GM19395 (cell line): Measurements from ENCODE around the gene SYT17.
"Not testable (repeated sequence)": the region's sequence is repeated elsewhere in the genome, so short reads cannot be mapped to it uniquely, and the experiment has no call there.

ENCODE experiments used
- ATAC-seq: cut with Tn5 transposase; IDR thresholded peaks from one replicate; pipeline ENCODE4 v1.9.1; 2021; ENCODE audit warnings: mild to moderate bottlenecking, moderate library complexity; ENCODE audit not compliant: unreplicated experiment

The SYT17 gene

DNA sequence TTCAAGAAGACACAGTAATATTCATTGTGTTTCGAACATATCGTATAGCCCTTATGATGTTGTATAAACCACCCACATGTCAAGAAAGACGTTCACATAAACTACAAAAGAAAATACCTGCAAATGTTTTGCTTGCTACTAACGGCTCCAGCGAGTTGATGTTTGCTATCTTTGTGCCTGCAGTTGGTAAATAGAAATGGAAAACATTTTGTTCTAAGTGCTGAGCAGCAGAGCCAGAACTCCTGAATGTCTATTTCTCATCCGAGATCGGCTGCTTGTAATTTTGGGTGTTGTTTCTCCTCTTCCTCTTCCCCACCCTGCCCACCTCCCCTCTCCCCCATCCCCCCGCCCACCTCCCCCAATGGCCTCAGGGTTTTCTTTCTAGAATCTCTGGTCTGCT, 5.0 kb downstream of the SYT17 start:
- no peak for ATAC-seq

DNA sequence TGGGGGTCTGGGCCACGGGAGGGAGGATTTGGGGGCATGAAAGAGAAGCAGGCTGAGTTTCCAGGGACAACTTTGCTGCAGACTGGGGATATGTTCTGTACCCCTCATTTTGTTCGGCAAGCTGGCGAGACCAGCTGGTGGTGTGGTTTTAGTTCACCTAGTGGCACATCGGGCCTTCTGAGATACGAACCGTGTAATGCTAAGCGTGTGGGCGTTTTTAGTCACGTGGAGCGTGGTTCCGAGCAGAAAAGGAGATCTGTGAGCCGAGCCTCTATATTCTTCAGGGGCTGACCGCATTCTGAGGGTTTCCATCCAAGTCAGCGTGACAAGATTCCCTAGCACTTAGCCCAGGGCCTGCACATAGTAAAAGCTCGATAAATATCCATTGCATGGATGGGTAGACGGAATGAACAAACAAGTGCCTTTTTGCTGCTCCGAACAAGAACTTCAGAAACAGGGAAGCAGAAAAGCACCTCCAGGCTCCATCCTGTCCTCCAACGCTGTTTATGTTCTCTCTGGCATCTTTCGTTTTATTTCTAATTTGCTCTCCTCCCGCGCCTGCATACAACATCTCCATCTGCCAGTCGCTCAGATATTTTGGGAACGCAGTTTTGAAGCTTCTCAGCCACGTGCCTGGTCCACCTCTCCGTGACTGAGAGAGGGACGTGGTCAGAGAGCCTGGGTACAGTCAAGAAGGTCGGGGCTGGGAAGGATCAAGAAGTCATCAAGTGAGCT, 5.8 kb downstream of the SYT17 start:
- ATAC-seq, result no peak

DNA sequence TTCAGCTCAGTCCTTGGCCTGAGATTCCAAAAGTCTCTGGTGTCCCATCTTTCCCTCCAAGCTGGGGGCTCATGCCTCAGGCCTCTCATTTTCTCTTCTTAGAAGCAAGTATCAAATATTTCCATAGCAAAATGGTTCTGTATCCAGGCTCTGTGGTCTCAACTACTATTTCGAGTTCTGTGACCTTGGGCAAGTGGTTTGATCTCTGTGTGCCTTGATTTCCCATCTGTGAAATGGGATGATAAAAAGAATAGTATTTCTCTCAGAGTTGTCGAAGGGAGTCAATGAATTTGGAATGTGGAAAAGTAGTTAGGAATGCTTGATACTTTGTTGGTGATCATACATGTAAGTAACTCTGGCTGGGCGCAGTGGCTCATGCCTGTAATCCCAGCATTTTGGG, 6.4 kb downstream of the SYT17 start:
- ATAC-seq, result no peak

DNA sequence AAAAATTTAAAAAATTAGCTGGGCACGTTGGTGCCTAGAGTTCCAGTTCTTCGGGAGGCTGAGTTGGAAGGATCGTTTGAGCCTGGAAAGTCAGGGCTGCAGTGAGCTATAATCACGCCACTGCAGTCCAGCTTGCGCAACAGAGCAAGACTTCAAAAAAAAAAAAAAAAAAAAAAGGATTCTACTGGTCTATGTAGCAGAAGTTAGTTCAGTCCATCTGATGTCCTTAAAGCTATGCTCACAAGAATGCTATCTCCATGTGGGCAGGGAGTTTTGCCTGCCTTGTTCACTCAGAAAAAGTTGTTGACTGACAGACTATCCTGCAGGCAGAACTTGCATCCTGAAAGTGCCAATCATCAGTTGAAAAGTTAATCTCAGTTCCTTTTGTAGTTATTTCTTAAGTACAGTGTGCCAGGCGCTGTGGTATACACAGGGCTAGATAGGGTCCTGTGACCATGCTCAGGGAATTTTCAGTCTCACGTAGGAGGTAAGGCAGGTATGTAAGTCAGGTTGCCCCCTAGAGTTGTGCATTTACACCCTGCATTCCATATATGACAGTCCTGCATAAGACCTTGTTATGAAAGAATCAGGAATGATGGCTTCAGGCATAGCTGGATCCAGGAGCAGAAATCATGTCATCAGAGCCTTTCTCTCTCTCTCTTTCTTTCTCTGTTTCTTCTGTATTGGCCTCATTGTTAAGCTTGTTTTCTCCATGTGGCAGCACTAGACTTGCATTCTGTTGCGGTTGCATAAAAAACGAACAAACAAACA, 7.6 kb downstream of the SYT17 start:
- ATAC-seq, result no peak

DNA sequence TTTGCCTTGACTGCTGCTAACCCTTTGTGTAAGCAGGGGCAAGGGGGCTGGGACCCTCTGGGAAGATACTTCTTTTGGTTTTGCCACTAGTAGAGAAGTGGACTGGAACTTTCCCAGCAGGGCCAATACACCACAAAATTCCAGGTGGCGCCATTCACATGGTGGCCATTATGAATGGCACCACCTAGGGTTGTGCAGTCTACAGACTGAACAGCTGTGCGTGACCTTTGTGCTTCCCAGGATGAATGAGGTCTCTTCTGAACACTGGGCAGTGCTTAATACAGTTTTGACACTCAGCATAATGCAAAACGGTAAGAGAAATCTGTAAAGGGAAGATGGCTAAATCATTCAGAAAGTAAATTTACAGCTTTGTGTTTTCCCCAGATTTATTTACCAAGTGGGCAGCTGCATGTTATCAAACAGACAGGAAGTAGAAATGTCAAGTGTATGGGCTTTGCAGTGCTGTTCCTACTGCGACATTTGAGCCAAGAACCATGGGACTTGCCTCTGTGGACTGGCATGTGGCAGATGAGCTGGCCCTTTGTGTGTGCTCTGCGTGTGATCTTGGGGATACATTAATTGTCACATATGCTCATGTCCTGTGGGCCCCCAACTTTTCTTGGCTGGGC, 9.2 kb downstream of the SYT17 start:
- ATAC-seq, result no peak

DNA sequence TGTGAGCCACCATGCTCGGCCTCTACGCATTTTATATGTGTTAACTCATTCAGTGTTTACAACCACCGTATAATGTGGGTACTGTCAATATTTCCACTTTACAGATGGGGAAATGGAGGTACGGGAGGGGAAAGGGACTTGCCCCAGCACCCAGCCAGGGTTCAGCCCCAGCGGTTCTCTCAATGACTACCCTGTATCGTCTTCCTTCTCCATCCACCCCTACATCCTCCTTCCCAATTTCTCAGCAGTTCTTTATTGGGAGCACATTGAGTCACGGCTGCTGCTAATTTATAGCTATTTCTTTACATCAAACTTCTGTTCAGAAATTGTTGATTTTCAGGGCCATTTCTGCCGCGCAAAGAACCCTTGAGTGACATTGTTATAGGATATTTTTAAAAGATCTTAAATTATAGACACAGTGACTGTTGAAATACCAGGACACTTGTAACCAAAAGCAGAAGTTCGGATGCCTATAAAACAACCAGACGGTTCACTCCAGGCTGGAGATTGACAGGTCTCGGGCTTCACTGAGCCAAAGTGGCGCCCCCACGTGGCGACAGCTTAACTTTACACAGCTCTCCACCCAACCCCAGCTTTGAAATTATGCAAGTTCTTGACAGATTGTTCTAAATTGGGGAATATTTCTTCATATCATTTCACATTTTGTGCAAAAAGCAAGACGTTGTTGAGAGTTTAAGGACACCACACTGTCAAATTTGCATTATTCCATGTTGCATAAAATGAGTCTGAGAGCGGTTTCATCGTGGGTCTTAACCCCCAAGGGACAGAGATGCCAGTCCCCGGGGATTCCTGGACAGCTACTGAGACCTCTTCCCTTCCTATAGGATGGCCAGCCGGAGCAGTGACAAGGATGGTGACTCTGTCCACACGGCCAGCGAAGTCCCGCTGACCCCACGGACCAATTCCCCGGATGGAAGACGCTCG, 11.8 kb downstream of the SYT17 start:
- ATAC-seq, result no peak

DNA sequence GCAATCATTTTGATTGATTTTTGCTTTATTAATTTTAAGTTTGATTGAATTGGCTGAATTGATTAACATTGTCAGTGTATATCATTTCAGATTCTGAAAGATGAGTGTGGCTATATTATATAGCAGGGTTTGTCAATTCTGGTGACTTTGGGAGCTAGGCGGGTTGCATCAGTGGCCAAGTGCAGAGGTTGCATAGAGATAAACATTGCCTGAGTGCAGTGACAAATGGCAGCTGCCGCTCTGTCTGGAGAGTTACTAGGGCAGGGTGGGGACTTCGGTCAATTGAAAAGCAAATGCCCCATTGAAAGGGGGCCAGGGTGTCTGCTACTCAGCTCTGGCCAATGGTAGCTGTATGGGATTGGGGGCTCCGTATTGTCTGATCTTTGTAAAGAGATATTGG, 12.7 kb downstream of the SYT17 start:
- ATAC-seq, result no peak

DNA sequence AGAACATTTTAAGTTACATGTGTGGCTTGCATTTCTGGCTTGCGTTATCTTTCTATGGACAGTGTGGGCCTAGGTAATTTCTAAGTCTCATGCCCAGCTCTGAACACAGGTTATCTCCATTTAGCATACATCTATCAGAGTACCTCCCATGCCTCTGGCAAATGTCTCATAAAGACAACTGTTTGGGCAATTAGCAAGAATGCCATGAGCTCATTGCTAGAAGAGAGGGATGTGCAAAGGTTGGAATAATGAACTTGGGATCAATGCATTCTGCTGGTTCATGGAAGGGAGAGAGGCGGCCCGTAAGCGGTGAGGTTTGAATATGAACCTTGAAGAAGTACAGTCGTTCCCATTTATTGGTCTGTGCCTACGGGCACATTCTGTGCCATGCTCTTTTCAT, 14.4 kb downstream of the SYT17 start:
- no peak for ATAC-seq

DNA sequence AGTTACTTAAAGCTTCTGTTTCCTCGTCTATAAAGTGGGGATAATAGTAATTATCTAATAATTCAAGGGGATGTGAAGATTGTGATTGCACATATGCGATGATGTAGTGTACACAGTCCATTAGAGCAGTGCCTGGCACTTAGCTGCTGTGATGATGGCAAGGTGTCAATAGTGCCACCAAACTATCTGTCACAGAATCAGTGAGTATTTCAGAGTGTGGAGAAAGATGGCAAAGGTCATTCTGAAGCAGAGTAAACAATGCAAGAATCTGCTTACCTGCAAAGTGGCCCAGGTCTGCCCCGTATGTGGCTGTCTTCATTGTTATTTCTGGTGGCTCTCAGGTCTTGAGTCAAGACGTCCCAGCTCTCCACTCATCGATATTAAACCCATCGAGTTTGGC, 15.1 kb downstream of the SYT17 start:
- no peak for ATAC-seq

DNA sequence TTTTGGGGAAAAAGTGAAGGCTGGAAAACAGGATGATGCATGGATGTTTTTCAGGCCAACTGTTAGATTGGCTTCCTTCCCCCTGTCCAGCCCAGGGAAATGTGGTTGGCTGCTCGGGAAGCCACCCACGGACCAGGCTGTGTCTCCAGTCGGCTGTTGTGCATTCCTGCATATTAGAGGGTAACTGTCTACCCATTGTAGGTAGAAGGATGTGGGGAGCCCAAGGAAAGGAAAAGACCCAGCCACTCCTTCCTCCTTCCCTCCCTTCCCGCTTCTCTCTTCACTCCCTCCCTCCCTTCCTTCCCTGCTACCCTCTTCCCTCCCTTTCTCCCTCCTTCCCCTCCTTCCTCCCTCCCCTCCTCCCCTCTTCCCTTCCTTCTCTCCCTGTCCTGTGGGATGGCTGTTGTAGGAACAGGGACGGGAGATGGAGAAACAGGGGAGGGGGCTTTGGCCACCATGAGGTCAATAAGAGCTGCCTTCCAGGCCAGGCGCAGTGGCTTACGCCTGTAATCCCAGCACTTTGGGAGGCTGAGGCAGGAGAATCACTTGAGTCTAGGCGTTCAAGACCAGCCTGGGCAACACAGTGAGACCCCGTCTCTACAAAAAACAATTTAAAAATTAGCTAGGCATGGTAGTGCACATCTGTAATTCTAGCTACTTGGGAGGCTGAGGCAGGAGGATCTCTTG, 16.9 kb downstream of the SYT17 start:
- no peak for ATAC-seq

DNA sequence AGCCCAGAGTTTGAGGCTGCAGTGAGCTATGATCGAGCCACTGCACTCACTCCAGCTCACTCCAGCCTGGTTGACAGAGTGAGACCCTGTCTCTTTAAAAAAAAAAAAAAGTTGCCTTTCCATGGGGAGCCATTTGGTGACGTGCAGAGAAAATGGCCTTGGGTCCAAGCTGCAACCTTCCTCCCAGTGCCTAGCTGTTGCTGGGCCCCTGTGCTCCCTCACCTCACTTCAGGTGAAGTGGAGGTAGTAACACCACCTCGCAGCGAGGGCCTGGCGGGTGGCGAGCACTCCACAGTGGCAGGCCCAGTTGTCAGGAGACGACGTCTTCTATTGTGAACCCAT, 17.4 kb downstream of the SYT17 start:
- no peak for ATAC-seq

DNA sequence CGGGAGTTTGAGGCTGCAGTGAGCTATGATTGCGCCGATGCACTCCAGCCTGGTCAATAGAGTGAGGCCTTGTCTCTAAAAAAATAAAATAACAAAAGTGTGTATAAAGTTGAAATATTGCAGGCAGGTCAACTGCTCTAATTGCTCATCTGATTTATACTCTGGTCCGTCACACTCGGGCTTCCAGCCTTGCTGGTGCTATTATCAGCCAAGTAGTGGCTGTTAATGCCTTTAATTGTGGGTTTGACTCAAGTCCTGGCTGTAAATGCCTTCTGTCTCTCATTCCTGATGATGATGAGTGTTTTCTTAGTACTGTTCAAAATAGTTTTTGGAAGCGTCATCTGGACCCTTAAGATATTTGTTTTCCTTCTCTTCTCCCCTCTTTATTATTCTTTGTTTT, 18.4 kb downstream of the SYT17 start:
- no peak for ATAC-seq

DNA sequence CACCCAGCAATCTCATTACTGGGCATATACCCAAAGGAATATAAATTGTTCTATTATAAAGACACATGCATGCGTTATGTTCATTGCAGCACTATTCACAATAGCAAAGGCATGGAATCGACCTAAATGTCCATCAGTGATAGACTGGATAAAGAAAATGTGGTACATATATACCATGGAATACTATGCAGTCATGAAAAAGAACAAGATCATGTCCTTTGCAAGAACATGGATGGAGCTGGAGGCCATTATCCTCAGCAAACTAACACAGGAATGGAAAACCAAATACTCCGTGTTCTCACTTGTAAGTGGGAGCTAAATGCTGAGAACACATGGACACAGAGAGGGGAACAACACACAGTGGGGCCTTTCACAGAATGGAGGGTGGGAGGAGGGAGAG, 19.9 kb downstream of the SYT17 start:
- ATAC-seq, result not testable (repeated sequence)

DNA sequence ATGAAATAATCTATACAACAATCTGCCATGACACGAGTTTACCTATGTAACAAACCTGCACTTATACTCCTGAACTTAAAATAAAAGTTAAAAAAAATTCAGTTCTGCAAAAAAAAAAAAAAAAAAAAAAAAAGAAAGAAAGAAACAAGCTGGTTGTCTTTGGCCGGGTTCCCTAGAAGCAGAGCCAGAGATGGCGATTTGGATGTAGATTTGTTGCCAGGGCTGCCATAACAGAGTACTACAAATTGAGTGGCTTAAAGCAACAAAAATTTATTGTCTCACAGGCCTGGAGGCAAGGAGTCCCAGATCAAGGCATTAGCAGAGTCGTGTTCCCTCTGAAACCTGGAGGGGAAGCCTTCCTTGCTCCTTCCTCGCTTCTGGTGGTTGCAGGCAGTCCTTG, 20.4 kb downstream of the SYT17 start:
- no peak for ATAC-seq

DNA sequence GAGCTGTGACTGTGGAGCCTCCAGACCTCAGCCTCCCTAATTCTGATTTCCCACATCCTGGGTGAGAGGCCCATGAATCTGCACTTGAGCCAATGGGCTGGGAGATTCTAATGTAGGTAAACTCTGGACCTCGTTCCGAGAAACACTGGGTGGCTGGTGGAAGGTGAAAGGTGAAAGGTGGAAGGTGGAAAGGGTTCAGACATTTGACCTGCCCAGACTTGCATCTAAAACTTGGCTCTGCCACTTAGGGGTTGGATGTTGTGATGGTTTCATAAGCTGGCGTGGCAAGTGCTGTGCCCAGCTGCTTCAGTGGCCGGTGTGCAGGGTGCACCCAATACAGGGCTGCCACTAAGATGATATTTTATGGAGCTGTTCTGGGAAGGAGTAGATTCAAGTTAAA, 24.8 kb downstream of the SYT17 start:
- no peak for ATAC-seq

DNA sequence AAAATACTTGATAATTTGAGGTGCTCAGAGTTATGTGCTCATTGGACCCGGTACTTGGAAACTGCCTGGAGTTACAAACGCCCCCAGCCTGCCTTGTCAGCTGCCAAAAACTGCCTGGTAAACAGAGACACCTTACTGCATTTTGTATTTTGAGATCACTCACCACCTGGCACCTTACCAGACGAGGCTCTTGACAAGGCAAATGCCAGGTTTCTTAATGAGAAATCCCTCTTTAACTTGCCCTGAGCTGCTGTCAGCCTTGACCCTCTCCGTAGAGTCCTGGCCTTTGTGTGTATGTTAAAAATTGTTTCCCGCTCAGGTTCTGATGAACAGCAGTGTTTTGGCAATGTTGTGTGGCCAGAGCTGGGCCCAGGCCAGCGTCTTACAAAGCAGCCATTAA, 28.8 kb downstream of the SYT17 start:
- ATAC-seq, result no peak

DNA sequence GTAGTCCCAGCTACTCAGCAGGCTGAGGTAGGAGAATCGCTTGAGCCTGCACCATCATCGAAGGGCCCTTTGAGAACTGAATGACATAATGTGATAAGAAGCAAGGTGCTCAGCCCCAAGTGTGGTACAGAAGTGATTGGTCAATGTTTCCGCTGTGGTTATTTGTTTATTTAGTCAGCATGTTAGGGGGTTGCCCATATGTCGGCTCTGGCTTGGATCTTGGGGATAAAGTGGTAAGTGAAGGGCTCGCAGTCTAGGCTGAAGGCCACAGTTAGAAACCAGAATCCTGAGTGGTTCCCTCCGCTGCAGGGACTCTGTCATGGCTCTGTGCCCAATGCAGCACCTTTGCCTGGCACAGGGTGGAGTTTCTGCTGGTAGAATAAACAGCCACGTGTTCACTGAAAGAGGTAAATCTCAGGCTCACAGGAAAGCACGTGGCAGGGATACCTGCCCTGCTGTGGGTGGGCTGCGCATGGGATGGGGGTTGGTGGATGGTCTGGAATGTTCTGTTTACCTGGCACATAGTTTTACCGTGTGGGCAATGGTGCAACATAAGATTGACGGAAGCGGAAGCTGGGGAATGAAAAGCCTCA, 35.4 kb downstream of the SYT17 start:
- ATAC-seq, result no peak

DNA sequence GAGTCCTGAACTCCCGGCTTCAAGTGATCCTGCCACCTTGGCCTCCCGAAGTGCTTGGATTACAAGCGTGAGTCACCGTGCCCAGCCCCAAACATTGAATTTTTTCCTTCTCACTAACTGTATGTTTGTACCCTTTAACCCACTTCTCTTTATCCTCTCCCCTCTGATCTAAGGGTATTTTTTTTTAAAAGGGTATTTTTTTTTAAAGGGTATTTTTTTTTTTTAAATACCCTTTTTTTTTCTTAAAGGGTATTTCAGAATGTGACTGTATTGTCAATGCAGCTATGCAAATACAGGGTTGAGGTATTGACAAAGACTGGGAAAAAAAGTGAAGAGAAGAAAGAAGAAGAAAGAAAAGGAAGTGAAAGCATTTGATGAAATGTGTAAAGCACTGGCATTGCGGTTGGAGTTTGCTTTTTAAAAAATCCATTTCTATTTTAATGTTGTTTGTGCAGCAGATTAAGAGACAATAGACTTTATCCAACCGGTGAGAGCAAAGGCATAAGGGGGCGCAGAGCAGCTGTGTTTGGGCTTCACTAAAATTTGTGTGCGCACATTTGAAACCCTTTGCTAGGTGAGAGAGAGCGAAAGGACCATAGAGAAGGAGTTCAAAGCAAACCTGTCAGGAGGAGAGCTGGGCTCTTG, 42.4 kb downstream of the SYT17 start:
- ATAC-seq, result peak; percentile 77

DNA sequence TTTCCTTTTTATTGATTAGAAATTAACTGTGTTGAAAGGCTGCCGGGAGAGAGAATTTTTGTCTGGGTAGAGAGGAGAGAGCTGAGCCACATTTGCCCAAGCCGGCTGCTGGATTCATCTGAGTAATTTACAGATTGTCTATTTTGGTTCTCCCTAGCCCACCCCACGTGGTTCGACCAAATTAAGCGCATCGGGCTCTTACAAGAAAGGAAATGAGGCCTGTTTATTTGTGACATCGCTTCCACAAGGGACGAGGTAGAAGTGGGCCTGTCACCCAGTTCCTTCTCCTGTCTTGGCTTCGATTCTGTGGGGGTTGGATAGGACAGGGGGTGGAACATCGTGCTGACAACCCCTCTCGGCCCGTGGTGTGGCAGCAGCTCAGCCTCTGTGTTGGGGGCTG, 42.9 kb downstream of the SYT17 start:
- peak; percentile 46 for ATAC-seq

DNA sequence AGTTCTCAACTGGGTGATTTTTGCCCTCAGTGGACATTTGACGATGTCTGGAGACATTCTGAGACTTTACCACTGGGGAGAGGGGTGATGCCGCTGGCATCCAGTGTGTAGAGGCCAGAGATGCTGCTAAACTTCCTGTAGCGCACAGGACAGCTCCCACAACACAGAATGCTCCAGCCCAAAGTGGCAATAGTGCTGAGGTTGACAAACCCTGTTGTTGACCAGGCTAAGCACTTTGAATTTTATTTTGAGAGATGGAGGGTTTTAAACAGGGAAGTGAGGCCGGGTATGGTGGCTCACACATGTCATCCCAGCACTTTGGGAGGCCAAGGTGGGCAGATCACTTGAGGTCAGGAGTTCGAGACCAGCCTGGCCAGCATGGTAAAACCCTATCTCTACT, 44.0 kb downstream of the SYT17 start:
- ATAC-seq, result no peak
